ENCODE measurements around the gene WNT6. TPM values are rescaled to one million over a fixed set of nuclear protein-coding genes. Genes with fewer than 3 reads are reported as not detected.

Gene WNT6
- polyA plus RNA-seq, 1 experiment = not detected

DNA sequence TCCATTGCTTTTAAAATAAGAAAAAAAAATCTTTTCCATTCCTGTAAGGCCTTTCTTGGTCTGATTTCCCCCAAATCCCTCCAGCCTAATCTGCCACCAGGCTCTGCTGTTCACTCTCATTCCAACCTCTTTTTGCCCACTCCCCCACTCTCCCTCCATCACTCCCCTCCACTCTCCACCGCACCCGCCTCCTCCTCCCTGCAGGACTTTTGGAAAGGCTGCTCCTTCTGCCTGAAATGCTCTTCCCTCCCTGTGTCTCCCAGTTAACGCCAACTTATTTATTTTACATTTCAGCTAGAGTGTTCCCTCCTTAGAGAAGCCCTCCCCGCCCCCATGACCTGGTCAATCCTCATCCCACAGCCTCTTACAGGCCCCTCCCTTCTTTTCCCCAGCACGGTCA lies 4.7 kb upstream of the WNT6 start:
- H3K36me3 ChIP-seq (ENCODE audit: control insufficient read depth, insufficient read depth, low read length) = no peaks in the 10 kb centered on the region
- DNase-seq (ENCODE audit: low read depth) = no peak
- TF ChIP-seq, protein P1, sequence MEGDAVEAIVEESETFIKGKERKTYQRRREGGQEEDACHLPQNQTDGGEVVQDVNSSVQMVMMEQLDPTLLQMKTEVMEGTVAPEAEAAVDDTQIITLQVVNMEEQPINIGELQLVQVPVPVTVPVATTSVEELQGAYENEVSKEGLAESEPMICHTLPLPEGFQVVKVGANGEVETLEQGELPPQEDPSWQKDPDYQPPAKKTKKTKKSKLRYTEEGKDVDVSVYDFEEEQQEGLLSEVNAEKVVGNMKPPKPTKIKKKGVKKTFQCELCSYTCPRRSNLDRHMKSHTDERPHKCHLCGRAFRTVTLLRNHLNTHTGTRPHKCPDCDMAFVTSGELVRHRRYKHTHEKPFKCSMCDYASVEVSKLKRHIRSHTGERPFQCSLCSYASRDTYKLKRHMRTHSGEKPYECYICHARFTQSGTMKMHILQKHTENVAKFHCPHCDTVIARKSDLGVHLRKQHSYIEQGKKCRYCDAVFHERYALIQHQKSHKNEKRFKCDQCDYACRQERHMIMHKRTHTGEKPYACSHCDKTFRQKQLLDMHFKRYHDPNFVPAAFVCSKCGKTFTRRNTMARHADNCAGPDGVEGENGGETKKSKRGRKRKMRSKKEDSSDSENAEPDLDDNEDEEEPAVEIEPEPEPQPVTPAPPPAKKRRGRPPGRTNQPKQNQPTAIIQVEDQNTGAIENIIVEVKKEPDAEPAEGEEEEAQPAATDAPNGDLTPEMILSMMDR (IDR thresholded peaks at IDR 0.05; ENCODE audit: insufficient read depth, low read depth, low read length) = no peak
- ChIA-PET CTCF (interaction anchor here (0.7 to 1.8 kb wide), 3 partner anchors 21 to 43 kb away, joined by 3 to 5 read pairs (median 4); no protein-coding TSS in a partner anchor), POLR2A (no interaction called here)
- H3K4me3 ChIP-seq (ENCODE audit: low read depth, low read length) = no peak overlapping the region
- peaks cover 50% of the 10 kb centered on the region for H3K27me3 ChIP-seq (ENCODE audit: control insufficient read depth, insufficient read depth, low read length)

DNA sequence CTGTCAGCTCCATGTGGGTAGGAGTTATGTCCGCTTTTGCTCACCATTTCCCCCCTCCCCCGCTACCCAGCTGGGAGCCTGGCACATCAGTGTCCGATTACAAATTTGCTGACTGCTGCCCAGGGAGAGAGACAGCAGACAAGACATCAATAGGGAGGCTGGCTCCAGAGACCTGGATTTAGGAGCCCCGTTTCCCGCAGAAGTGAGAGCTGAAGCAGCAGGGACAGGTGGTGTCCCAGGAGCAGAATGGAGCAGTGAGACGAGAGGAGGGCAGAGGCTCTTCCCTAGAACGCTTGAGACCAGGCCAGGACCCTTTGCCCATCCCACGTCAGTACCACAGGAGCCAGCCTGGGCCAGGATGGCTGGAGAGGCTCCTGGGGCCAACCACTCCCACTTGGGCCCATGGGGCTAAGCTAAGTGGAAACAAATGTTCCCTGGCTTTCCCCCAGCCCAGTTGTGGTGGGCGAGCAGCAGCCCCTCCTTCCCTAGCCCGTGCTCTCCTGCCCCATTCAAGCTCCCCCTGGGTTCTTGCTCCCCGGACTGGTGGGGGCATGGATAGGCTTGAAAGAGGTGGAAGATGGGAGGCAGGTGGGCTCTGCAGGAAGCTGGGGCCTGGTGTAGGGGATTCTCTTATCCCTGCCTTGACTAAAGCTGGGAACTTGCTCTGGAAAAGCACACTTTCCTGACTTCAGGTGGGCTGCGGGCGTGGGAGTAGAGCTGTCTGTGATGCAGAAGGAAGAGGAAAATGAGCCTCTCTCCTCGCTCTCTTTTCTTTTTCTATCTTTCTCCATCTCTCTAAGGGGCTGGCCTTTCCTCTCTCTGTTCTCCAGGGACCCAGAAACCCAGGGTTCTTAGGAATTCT lies 4.1 kb upstream of the WNT6 start:
- CTCF ChIA-PET = interaction anchor here (0.6 to 1.8 kb wide), 3 partner anchors 21 to 42 kb away, joined by 3 to 5 read pairs (median 4); no protein-coding TSS in a partner anchor
- Histone ChIP-seq H3K36me3 (ENCODE audit: control insufficient read depth, insufficient read depth, low read length) (no peaks in the 10 kb centered on the region), H3K4me3 (ENCODE audit: low read depth, low read length) (no peak overlapping the region), H3K27me3 (ENCODE audit: control insufficient read depth, insufficient read depth, low read length) (peaks cover 56% of the 10 kb centered on the region)
- TF ChIP-seq, protein P1 (IDR thresholded peaks at IDR 0.05; ENCODE audit: insufficient read depth, low read depth, low read length) = no peak
- DNase-seq (ENCODE audit: low read depth) = no peak
- POLR2A ChIA-PET = no interaction called here

GRCh38 chr2:218856167-218856895 lies 3.3 kb upstream of the WNT6 start:
- ChIA-PET POLR2A (no interaction called here), CTCF (interaction anchor here (0.6 to 1.8 kb wide), 2 partner anchors 21 to 22 kb away, joined by 3 to 4 read pairs; no protein-coding TSS in a partner anchor)
- TF ChIP-seq, protein P1 (IDR thresholded peaks at IDR 0.05; ENCODE audit: insufficient read depth, low read depth, low read length) = no peak
- peaks cover 60% of the 10 kb centered on the region for H3K27me3 ChIP-seq (ENCODE audit: control insufficient read depth, insufficient read depth, low read length)
- DNase-seq (ENCODE audit: low read depth) = no peak
- H3K36me3 ChIP-seq (ENCODE audit: control insufficient read depth, insufficient read depth, low read length) = no peaks in the 10 kb centered on the region
- H3K4me3 ChIP-seq (ENCODE audit: low read depth, low read length) = no peak overlapping the region

- ChIA-PET CTCF (interaction anchor here (1.8 kb wide), 1 partner anchor 42 kb away, joined by 7 read pairs; no protein-coding TSS in a partner anchor), POLR2A (no interaction called here)
- no peak overlapping the region for H3K4me3 ChIP-seq (ENCODE audit: low read depth, low read length)
- no peaks in the 10 kb centered on the region for H3K36me3 ChIP-seq (ENCODE audit: control insufficient read depth, insufficient read depth, low read length)
- TF ChIP-seq, protein P1 (IDR thresholded peaks at IDR 0.05; ENCODE audit: insufficient read depth, low read depth, low read length) = no peak
- DNase-seq (ENCODE audit: low read depth) = no peak
- H3K27me3 ChIP-seq (ENCODE audit: control insufficient read depth, insufficient read depth, low read length) = peaks cover 65% of the 10 kb centered on the region
Measured at GRCh38 chr2:218856896-218857243, 2.7 kb upstream of the WNT6 start.
